NOMO-1 treated with dmso at 0.1 percent for 144 hours (cell line): ENCODE results near the gene PNCK.

Source experiments
- DNase-seq: peaks from one replicate; lab custom pipeline; 2025; ENCODE audit not compliant: unreplicated experiment; lab: John Stamatoyannopoulos, UW

PNCK gene

DNA sequence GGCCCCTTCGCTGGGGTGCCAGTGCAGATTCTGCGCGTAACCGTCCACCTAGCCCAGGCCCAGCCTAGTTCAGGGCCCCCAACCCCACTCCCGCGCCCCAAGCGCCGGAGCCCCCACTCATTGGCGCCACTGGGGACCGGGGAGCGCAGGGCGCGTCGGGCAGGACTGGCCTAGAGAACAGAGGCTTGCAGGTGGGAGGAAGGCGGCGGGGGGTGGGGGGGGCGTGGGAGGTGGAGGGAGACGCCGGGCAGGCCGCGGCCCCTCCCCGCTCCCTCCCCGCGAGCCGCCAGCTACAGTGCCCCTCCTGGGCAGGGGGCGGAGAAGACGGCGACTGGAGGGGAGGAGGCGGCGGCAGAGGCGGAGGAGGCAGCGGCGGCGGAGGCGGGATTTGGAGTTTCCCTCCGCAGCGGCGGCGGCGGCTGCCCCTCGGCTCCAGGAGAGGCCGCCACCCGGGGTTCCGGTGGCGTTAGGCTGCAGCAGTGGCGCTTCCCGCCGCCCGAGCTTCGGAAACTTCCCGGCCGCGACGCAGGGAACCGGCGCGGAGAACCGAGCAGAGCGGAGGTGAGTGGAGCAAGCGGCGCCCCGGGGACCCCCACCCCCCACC lies 31.5 kb downstream of the PNCK start:
- DNase-seq: no peak

DNA sequence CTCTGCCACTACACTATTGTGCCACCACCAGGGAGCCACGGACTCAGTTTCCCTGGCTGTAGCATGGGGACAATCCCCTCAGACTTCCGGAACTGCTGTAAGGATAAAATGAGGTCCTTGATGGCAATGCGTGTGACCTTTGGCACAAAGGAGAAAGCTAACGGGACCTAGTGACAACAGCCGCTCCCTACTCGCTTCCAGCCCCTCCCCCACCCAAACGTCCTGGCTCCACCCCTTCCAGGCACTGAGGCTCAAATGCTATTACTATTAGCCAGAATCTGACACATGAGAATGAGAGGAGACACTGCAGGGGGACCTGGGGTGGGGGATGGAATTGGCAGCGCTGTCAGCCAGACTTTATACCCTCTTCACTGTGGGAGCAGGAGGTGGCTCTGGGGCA lies 32.0 kb downstream of the PNCK start:
- no peak for DNase-seq

- DNase-seq: no peak
These were observed 32.7 kb downstream of the PNCK start for GRCh38 chrX:153640736-153641575.

DNA sequence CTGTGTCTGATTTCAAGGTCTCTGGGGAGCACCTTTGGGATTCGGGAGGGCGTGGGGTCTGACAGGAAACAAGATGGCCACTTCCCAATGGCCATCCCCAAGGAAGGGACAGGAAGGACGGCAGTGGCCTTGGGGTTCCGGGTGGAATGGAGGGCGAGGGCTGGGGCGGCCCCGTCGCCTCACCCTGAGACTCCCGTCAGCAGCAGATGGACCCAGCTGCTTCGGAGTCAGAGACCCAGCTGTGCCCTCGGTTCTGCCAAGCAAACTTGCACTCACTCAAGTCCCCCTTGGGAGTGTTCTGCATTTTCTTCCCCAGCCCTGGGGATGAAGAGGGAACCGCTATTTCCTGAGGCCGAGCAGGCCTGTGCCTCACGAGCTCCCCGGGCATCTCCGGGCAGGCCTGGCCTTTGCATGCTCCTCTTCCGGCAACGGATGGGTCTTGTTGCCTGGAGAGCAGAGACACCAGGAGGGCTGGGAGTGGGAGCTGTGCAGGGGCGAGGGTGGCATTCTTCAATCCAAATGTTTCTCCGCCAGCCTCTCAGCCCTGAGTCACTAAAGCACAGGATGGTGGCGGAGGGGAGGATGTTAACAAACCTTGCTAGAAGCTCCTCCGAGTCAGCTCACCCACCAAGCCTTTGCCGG lies 33.4 kb downstream of the PNCK start:
- no peak for DNase-seq

DNA sequence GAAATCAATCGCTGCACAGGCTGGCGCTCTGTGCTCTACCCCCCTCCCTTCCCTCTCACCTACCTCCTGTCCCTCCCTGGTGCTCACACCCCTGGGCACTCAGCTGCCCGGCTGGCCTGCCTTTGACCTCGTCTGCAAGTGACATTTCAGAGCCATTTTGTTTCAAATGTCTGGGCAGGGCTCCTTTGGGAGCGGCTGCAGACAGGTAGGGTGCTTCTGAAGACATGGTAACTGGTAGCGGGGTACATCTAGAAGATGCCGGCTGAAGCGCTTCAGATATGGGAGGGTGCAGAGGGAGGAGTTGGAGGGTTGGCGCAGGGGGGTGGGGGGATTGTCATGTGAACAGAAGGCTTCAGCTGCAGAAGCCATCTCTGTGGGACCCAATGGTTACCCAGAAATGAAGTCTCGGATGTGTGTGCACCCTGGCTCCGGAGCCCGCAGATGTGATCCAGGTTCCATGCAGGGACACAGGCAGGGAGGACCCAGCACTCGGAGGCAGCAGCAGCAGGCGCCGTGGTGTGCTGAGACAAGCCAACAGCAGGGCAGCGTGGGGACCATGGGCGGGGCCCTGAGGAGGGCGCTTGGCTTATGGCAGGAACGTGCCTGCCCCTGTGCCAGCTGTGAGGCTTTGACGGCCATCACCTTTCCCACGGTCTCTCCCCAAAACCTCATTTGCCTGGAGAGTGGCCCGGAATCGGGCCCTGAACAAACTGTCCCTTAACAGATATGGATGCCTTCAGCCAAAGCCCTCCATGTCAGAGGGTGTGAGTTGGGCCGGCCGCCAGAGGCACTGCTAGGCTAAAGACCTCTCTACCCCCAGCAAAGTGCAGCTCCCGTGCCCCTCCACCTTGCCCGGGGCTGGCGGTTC lies 34.2 kb downstream of the PNCK start:
- no peak for DNase-seq

DNA sequence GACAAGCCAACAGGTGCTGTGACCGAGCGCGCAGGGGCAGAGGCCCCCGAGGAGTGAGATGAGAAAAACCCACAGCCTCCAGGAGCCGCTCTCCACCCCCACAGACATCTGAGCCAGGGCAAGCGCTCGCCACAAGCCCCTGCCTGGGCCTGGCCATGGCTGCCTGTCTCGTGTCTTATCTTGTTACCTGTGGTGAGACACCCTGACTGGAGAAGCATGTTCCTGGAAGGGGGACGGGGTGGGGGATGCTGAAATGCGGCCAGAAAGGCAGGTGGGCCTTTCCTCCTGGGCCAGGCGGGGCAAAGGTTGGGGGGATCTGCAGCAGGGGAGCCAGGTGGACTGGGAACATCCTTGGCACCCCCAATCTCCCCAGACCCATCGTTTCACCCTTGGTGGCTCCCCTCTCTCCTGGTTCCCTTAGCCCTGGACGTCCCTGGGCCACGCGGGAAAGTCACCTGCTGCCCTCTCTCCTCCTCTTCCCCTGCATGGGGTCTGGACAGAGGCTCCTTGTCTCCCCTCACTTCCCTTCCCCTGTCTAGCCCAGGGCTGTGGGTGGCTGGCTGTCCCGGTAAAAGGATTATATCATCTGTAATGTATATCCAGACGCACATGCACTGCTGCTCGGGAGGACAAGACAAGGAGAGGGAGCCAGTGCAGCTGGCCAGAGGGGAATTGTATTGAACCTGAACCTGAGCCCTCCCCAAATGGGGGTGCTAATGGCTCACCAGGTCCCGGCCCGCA lies 35.0 kb downstream of the PNCK start:
- DNase-seq: no peak

DNA sequence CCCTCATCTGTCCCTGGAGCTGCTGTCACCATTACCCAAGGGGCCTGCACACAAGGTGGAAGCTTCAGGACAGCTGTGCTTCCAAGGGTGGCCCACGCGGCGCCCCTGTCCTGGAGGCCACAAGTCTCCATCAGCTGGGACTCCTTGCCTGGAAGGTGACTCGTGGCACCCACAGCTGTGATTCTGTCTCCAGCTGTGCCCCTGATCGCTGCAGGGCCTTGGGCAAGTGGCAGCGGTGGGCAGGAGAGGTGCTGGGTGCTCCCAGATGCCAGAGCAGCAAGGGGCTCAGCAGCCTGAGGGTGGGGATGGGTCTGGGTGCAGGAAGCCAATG lies 35.6 kb downstream of the PNCK start:
- no peak for DNase-seq

- no peak for DNase-seq
These were observed 36.2 kb downstream of the PNCK start for GRCh38 chrX:153637121-153638040.

DNA sequence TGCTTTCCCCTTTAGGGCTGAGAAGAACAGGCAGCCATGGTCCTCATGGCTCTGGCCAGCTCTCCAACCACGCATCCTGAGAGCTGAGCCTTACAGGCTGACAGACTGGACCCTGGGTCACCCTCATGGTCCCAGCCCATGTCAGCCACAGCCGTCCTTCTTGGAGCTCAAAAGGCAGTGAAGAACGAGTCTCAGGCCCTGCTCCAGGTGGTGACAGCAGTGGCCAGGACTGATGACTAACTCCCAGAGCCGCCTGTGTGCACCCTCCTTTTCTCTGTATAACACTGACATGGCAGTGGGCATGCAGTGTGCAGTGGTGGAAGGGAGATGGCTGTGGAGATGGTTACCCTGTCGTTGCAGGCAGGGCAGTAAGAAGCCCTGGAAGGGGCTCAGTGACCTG lies 36.9 kb downstream of the PNCK start:
- DNase-seq: no peak

DNA sequence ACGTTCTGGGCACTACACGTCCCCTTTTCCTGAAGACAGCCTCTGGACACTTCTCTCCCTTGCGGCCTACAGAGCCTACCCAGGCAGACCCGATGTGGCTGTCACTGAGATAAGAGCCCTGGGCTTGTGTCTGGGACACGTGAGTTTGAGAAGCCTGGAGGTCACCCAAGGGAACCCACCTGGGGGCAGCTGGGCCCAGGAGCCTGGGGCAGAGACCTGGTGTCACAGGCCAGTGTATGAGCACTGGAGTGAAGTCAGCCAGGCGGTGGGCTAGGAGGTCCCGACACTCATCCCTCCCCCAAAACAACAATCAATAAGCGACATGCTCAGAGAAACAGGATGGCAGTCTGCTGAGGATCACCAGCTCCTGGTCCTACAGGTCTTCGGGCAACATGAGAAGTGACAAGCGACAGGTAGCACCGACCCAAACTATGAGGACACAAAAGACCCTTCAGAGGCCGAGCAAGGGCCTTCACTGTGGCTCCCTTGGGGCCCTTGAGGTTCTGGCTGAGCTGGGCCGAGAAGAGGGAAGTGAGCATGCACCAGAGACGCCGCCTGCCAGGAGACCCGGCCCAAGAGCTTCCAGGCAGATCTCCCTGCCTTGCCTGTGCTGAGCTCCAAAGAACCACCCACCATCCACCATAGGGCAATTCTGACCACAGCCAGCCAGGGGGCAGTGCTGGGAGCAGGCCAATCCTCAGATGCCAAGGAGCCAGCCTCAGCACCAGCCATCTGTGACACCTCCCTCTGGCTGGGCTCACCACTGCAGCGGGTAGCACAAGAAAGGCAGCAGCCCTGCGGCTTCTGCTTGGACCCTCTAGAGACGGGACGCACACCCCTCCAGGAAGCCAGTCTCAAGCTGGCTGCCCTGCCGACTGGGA lies 37.6 kb downstream of the PNCK start:
- peak; percentile 12 for DNase-seq

- DNase-seq: no peak
These were observed 38.2 kb downstream of the PNCK start for GRCh38 chrX:153635388-153635787.

GRCh38 chrX:153634832-153635231 lies 38.8 kb downstream of the PNCK start:
- DNase-seq: no peak

DNA sequence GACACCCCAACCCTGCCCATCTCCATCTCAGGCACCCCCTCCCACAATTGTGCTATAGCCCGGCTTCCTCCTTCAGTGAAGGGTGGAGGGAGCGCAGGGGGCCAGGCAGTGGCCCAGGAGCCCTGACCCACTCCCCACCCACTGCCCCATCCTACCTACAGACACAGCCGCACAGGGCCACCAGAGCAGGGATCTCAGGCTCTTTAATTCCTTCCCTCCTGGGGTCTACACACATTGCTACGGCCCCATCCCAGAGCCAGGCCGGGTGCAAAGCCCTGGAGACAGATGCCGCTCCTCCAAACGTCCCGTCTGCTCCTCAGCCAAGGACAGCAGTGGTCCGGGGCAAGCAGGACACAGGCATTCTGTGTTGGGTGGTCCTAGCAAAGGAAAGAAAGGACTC lies 39.4 kb downstream of the PNCK start:
- no peak for DNase-seq

- DNase-seq: no peak
These were observed 39.9 kb downstream of the PNCK start for GRCh38 chrX:153633607-153634180.

DNA sequence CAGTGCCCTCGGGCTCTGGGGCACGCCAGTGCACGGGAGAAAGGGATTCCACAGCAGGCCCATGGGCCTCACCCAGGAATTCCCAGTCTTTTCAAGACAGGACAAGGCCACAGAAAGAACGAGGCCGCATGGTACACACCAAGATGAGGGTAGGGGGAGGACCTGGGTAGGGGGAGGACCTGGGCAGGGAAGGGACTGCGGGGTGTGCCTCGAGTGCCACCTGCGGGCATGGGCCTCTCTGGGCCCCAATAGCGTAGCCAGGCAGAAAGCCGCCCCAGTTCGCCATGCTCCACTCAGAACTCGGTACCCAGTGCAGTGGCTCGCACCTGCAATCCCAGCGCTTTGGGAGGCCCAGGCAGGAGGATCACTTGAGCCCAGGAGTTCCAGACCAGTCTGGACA lies 40.6 kb downstream of the PNCK start:
- no peak for DNase-seq

DNA sequence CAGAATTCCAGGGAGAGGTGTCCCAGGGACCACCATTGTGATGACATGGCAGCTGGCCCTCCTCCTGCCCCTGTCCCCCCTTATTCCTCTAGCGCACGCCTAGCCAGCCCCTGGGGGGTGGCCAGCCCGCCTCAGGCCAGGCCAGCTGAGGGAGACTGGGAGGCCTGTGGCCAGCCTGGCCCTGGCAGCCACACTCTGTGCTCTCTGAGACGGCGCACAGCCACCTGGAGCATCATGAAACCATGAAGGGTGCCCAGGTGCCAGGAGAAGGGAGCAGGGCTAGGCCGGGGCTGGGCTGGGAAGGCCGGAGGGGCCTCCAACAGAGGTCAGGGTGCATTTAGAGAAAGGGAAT lies 41.0 kb downstream of the PNCK start:
- no peak for DNase-seq

- DNase-seq: no peak
These were observed 41.6 kb downstream of the PNCK start for GRCh38 chrX:153631907-153632594.

DNA sequence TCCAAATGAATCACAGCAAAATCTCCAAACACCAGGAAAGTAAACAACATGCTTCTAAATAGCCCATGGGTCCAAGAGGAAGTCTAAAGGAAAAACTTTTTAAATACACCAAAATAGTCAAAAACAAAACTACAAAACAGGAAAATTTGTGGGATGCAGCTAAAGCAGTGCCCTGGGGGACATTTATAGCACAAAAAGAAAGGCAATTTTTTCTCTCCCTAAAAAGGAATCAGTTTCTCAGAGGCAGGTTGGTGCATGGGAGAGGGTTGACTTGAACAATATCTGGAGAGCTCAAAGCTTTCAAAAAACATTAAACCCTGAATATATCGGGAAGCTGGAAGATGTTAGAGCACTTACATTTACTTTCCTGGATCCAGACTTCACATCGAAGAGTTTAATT lies 42.3 kb downstream of the PNCK start:
- no peak for DNase-seq
